Ishikawa (cell line): ENCODE data around the gene DNAJC5.

ENCODE experiments used
- CEBPB ChIP-seq: IDR thresholded peaks from 2 replicates; pipeline ENCODE4 v1.6.1; 2012
- CREB1 ChIP-seq: IDR thresholded peaks from 2 replicates; pipeline ENCODE4 v1.6.1; 2012; ENCODE audit warnings: low read depth
- EGR1 ChIP-seq: IDR thresholded peaks from 2 replicates; pipeline ENCODE4 v1.6.1; 2012
- EP300 ChIP-seq: IDR thresholded peaks from 2 replicates; pipeline ENCODE4 v1.6.1; 2012; ENCODE audit warnings: borderline replicate concordance
- FOXM1 ChIP-seq: IDR thresholded peaks from 2 replicates; pipeline ENCODE4 v1.6.1; 2012; ENCODE audit warnings: low read depth, borderline replicate concordance
- MAX ChIP-seq: IDR thresholded peaks from 2 replicates; pipeline ENCODE4 v1.6.1; 2012
- NFIC ChIP-seq: IDR thresholded peaks from 2 replicates; pipeline ENCODE4 v1.6.1; 2012
- RAD21 ChIP-seq: IDR thresholded peaks from 2 replicates; pipeline ENCODE4 v1.6.1; 2012; ENCODE audit warnings: low read depth
- TAF1 ChIP-seq: IDR thresholded peaks from 2 replicates; pipeline ENCODE4 v1.6.1; 2012; ENCODE audit warnings: low read depth, mild to moderate bottlenecking
- TCF12 ChIP-seq: IDR thresholded peaks from 2 replicates; pipeline ENCODE4 v1.6.1; 2012; ENCODE audit warnings: low read depth
- TEAD4 ChIP-seq: IDR thresholded peaks from 2 replicates; pipeline ENCODE4 v1.6.1; 2012
- USF1 ChIP-seq: IDR thresholded peaks from 2 replicates; pipeline ENCODE4 v1.6.1; 2012
- YY1 ChIP-seq: IDR thresholded peaks from 2 replicates; pipeline ENCODE4 v1.6.1; 2012; ENCODE audit warnings: low read depth
- ZBTB7A ChIP-seq: IDR thresholded peaks from 2 replicates; pipeline ENCODE4 v1.6.1; 2012; ENCODE audit warnings: low read depth
- TF ChIP-seq, protein P1 (sequence below): IDR thresholded peaks from 2 replicates; pipeline ENCODE4 v1.6.1; 2012; ENCODE audit warnings: low read depth, mild to moderate bottlenecking

Gene DNAJC5

DNA sequence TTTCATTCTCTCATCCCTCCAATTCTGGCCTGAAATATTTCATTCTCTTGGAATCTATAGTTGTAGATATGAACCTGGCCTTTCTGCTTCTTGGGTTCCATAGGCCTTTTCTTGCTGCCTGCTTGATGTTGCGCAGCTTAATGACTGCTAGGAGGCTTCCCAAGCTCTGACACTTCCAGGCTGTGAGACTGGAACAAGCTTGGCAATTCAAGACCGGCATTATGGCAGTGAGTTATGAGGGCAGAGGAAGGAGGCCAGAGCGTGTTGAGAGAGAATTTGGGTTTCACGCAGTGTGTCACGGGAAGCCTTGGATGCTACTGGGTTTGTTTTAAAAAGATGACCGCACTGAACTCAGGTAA is 948 bp upstream of the DNAJC5 start:
- TF ChIP-seq CEBPB (no peak), TEAD4 (no peak), MAX (no peak), FOXM1 (no peak), EP300 (no peak), CREB1 (no peak), RAD21 (no peak), NFIC (no peak), EGR1 (no peak)
- TF ChIP-seq, protein P1, sequence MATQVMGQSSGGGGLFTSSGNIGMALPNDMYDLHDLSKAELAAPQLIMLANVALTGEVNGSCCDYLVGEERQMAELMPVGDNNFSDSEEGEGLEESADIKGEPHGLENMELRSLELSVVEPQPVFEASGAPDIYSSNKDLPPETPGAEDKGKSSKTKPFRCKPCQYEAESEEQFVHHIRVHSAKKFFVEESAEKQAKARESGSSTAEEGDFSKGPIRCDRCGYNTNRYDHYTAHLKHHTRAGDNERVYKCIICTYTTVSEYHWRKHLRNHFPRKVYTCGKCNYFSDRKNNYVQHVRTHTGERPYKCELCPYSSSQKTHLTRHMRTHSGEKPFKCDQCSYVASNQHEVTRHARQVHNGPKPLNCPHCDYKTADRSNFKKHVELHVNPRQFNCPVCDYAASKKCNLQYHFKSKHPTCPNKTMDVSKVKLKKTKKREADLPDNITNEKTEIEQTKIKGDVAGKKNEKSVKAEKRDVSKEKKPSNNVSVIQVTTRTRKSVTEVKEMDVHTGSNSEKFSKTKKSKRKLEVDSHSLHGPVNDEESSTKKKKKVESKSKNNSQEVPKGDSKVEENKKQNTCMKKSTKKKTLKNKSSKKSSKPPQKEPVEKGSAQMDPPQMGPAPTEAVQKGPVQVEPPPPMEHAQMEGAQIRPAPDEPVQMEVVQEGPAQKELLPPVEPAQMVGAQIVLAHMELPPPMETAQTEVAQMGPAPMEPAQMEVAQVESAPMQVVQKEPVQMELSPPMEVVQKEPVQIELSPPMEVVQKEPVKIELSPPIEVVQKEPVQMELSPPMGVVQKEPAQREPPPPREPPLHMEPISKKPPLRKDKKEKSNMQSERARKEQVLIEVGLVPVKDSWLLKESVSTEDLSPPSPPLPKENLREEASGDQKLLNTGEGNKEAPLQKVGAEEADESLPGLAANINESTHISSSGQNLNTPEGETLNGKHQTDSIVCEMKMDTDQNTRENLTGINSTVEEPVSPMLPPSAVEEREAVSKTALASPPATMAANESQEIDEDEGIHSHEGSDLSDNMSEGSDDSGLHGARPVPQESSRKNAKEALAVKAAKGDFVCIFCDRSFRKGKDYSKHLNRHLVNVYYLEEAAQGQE = no peak

DNA sequence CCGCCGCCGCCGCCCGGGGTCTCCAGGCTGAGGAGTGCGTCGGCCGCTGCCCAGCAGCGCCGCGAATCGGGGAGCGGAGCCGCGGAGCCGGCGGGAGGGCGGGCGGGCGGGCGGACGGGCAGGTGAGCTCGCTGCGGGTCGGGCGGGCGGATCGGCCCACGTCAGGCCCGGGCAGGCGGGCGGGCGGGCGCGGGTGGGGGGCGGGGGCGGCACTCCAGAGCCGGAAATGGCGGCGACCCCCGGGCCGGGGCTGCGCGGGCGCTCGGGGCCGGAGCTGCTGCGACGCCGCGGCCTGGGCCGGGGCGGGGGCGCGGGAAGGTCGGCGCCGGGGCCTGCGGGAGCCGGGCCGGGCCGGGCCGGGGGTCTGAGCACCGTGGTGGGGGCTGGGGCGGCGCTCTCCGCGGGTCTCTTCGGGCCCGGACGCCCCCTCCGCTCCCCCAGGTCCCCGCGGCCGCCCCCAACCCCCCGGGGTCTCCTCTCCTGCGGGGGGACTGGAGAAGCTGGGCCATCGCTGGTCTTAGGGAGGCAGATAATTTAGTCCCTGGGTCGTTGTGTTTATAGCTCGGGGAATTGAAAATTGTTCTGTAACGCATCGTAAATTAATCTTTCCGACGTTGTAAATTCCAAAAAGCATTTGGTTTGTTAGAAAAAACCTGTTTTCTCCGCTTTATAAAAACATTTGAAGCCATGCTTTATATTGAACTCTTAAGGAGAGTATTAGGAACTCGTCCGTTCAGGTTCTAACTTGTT is 451 bp downstream of the DNAJC5 start:
- no peak for TF ChIP-seq CEBPB
- no peak for TF ChIP-seq MAX
- no peak for TF ChIP-seq TEAD4
- no peak for TF ChIP-seq RAD21
- no peak for TF ChIP-seq CREB1
- TF ChIP-seq YY1 = no peak
- TF ChIP-seq, protein P1 = no peak
- no peak for TF ChIP-seq EGR1
- TF ChIP-seq ZBTB7A = no peak
- TF ChIP-seq FOXM1 = no peak
- no peak for TF ChIP-seq TCF12
- no peak for TF ChIP-seq NFIC
- no peak for TF ChIP-seq EP300
- no peak for TF ChIP-seq TAF1
- no peak for TF ChIP-seq USF1

- TF ChIP-seq TEAD4 = no peak
- TF ChIP-seq ZBTB7A = no peak
- TF ChIP-seq MAX = no peak
- TF ChIP-seq TAF1 = no peak
- no peak for TF ChIP-seq CEBPB
- TF ChIP-seq TCF12 = no peak
- no peak for TF ChIP-seq FOXM1
- no peak for TF ChIP-seq EGR1
- TF ChIP-seq RAD21 = no peak
- TF ChIP-seq CREB1 = no peak
- no peak for TF ChIP-seq EP300
- TF ChIP-seq, protein P1 = no peak
Measured at GRCh38 chr20:63895952-63896263, 982 bp downstream of the DNAJC5 start.

GRCh38 chr20:63896264-63897105 is 1.6 kb downstream of the DNAJC5 start:
- no peak for TF ChIP-seq EP300
